Stimulated activated CD4-positive, alpha-beta T cell treated with anti-CD3 and anti-CD28 coated beads, Interleukin-4, amount 100 ng/mL, for 1 hour (primary cell): ENCODE measurements around the gene FAM50A.
A peak's percentile ranks its signal among the peaks of the same experiment; 100 is the strongest.
"Not testable (repeated sequence)": the region's sequence is repeated elsewhere in the genome, so short reads cannot be mapped to it uniquely, and the experiment has no call there.

Source experiments
- DNase-seq: peaks from one replicate; pipeline ENCODE4 v3.0.0-alpha.2; 2020

FAM50A gene, protein sequence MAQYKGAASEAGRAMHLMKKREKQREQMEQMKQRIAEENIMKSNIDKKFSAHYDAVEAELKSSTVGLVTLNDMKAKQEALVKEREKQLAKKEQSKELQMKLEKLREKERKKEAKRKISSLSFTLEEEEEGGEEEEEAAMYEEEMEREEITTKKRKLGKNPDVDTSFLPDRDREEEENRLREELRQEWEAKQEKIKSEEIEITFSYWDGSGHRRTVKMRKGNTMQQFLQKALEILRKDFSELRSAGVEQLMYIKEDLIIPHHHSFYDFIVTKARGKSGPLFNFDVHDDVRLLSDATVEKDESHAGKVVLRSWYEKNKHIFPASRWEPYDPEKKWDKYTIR

GRCh38 chrX:154443992-154444754, at the start of gene FAM50A:
Gene FAM50A, plus strand, starts transcription at chrX:154444141. Its CDS starts 95 bp downstream, at chrX:154444236.
- DNase-seq: peak; percentile 73

- not testable (repeated sequence) for DNase-seq
Measured at GRCh38 chrX:154396363-154396762, 47.6 kb upstream of the FAM50A start.

- peak; percentile 71 for DNase-seq
Measured at GRCh38 chrX:154396973-154397887, 46.7 kb upstream of the FAM50A start.

- peak; percentile 84 for DNase-seq
Measured at GRCh38 chrX:154397888-154398667, 45.9 kb upstream of the FAM50A start, which contains the start of gene RPL10. Gene RPL10, plus strand, starts transcription at chrX:154398377. Its CDS starts 143 bp downstream, at chrX:154398520.

DNA sequence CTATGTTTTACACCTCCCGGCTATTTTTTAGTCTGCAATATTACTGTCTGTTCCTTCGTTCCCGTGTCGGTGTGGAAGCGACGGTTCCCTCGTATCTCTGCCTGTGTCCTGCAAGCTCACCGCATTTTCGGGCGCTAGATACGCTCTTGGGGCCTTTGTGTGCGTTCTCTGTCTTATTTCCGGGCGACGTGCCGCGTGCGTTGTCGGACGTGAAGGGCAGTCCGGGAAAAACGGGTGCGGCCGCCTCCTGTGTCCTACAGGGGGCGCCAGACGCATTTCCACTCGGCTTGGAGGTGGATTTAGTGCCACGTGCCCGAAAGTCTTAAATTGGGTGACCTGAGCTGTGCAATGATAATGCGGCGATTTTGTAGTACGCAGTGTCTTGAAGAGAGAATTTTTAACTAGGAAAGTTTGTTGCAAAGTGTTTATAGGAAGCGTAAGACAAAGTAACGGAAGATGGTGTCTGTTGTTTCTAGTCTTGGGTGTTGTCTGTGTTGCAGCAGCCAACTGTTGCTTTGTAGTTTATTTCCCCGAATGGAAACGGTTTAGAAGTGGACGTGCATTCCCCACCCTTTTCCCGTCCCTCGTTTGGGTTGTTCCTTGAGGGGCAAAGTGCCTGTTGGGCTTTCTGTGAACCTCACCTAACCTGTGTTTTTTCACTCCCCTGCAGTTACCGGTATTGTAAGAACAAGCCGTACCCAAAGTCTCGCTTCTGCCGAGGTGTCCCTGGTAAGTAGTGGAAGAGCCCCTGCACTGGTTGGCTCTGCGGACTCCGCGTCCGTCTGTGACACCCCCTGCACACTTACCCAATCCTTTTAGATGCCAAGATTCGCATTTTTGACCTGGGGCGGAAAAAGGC, 45.0 kb upstream of the FAM50A start:
- peak; percentile 80 for DNase-seq

- no peak for DNase-seq
Measured at GRCh38 chrX:154399527-154400368, 44.2 kb upstream of the FAM50A start.

DNA sequence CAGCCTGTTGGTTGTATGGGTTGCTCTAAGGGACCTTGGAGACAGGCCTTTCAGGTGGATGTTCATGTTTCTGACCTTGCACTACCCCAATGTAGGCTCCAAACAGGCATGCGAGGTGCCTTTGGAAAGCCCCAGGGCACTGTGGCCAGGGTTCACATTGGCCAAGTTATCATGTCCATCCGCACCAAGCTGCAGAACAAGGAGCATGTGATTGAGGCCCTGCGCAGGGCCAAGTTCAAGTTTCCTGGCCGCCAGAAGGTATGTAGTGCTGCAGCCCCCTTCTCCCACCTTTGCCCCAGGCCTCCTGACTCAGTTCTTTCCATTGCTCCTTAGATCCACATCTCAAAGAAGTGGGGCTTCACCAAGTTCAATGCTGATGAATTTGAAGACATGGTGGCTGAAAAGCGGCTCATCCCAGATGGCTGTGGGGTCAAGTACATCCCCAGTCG, 43.5 kb upstream of the FAM50A start:
- DNase-seq: not testable (repeated sequence)

DNA sequence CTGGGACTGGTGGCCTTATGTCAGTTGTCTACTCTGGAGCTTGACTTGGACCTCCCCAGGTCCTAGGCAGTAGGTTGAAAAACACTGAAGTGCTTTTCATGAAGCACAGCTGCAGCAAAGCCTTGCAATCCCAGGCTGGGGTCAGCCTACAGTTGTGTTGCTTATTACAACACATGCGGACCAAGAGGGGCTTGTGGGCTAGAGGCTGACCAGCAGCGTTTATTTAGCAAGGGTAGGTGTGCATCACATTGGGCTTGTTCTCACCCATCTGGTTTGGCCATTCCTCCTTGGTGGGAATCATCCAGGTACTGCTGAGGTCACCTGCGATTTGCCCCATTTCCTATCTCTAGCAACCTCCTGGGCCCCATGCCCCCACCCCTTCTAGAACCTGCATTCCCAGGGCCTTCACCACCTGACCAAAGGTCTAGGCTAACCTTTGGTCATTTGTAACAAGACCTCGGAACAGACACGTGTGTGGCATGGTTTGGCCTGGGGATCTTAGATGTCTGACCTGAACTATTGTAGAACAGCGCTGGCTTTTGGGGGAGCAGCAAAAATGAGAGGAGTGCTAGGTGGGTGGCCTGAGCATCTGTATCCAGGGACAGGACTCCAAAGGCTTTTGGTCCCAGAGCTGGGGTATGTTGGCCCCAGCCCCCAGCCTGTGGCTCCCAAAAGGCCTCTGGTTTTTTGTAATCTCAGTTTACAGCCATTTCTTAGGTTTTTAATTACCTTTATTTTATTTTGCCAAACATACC, 42.7 kb upstream of the FAM50A start:
- no peak for DNase-seq

- DNase-seq: no peak
Measured at GRCh38 chrX:154401918-154402621, 41.9 kb upstream of the FAM50A start.

DNA sequence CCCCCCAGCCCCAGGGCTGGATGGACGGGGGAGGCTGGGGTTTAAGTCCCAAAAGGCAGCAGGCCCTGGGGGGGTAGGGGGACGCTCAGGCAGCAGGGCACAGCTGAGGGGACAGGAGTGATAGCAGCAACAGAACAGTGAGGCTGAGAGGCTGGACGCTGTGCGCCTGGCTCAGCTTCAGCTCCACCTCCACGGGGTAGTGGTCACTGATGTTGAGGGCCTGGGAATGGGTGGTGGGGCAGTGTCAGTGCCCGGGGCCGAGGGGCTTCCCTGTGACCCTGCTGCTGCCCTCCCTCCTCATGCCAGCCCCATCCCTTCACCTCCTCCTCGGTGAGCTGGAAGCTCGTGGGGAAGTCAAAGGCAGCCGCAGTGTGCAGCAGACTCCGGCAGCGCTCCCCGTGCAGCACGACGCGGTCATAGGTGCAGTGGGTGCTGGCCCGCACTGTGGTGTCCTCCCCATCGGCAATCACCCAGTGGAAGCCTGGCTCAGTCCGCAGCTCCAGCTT, 41.3 kb upstream of the FAM50A start:
- DNase-seq: no peak

GRCh38 chrX:154403192-154403591, 40.7 kb upstream of the FAM50A start:
- DNase-seq: no peak

GRCh38 chrX:154403858-154404257, 40.1 kb upstream of the FAM50A start:
- no peak for DNase-seq

- DNase-seq: no peak
Measured at GRCh38 chrX:154404625-154405192, 39.2 kb upstream of the FAM50A start.

DNA sequence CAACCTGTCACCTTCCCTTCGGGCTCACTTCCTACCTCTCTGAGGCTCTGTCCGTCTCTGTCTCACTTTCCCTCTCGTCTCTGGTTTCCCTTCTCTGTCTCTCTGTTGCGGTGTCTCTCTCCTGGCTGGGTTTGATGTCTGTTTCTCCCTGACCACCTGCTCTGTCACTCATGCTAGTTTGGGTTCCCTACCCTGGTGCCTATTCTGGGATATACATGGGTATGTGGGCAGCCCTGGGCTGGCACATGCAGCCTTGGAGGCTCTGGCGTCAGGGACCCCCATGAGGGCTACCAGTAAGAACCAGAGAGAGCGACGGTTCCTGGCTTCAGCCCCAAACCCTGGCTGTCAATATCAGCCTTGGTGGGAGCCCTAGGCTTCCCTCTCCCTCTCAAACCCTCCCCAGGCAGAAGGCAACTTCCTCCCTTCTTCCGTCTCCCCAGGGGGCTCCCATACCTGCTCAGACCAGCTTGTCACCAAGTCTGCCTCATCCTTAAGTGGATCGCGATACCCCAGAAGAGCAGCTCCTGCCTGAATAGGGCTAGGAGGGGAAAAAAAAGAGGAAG, 35.2 kb upstream of the FAM50A start:
- no peak for DNase-seq

GRCh38 chrX:154409222-154409871, 34.6 kb upstream of the FAM50A start, which contains the start of gene DNASE1L1:
Gene DNASE1L1, minus strand, starts transcription at chrX:154409254. Its CDS starts 3,686 bp downstream, at chrX:154405568.
- no peak for DNase-seq

- peak; percentile 67 for DNase-seq
Measured at GRCh38 chrX:154411981-154412340, 32.0 kb upstream of the FAM50A start.

GRCh38 chrX:154412468-154412867, 31.5 kb upstream of the FAM50A start:
- DNase-seq: peak; percentile 15
